ENCODE data around the gene SLC16A3. TPM values are rescaled to one million over a fixed set of nuclear protein-coding genes. Genes with fewer than 3 reads are reported as not detected.

The SLC16A3 gene
- total and polyA plus RNA-seq, 2 donors (not counting 1 experiment from before 2014, with no cell fraction given) = 14.9 to 65.7 TPM

GRCh38 chr17:82193520-82194220 is 35.2 kb upstream of the SLC16A3 start:
- peaks cover 6 to 7% of the 10 kb centered on the region in 2 donors for H3K4me1 ChIP-seq (ENCODE audit: control insufficient read depth in 2 of 2, insufficient read depth in 2 of 2, low read length in 2 of 2)
- Mint-ChIP-seq H3K4me1 (peaks cover 13% of the 10 kb centered on the region), H3K9me3 (ENCODE audit: insufficient read depth) (no peaks in the 10 kb centered on the region), H3K27ac (no peak overlapping the region), H3K4me3 (no peak overlapping the region), H3K27me3 (no peaks in the 10 kb centered on the region)
- ChIA-PET CTCF (interaction anchor here (0.6 kb wide), 1 partner anchor 159 kb away, joined by 4 read pairs; no protein-coding TSS in a partner anchor), POLR2A (no interaction called here)
- H3K4me2 ChIP-seq (replicated peaks; ENCODE audit: low read depth, low read length, poor library complexity, severe bottlenecking) = no peak overlapping the region
- peaks cover 3% of the 10 kb centered on the region for H3K79me2 ChIP-seq (ENCODE audit: control insufficient read depth, insufficient read depth, low read length)
- no peaks in the 10 kb centered on the region for H3K9me3 ChIP-seq (ENCODE audit: control extremely low read depth in 1 of 3, control insufficient read depth in 2 of 3, insufficient read depth in 1 of 3, low read length in 2 of 3)
- ATAC-seq (ENCODE audit: low read depth) (no peak), DNase-seq (no peak)
- no peaks in the 10 kb centered on the region for H4K20me1 ChIP-seq (ENCODE audit: control insufficient read depth, insufficient read depth, low read length, poor library complexity, severe bottlenecking)
- intact Hi-C loops (cut with micrococcal nuclease) = no loop called here
- no peaks in the 10 kb centered on the region for H3K27me3 ChIP-seq (replicated peaks in 1 of 4; ENCODE audit: control extremely low read depth in 1 of 4, control insufficient read depth in 3 of 4, insufficient read depth in 4 of 4, low read length in 3 of 4)
- no peak overlapping the region for H3K4me3 ChIP-seq (ENCODE audit: control extremely low read depth in 1 of 5, extremely low read depth in 1 of 5, insufficient read depth in 1 of 5, low read depth in 2 of 5, low read length in 4 of 5)
- H3K36me3 ChIP-seq (replicated peaks in 1 of 2; ENCODE audit: control extremely low read depth in 1 of 2, control insufficient read depth in 1 of 2, extremely low read depth in 1 of 2, insufficient read depth in 2 of 2, low read length in 1 of 2) = no peaks in the 10 kb centered on the region
- H3K27ac ChIP-seq (ENCODE audit: low read length in 2 of 2) = no peak overlapping the region
- TF ChIP-seq EZH2 (IDR thresholded peaks at IDR 0.05; ENCODE audit: borderline replicate concordance, insufficient read depth, low read depth, low read length, poor library complexity, severe bottlenecking) (no peak), CTCF (IDR thresholded peaks at IDR 0.05) (no peak)
- no peak overlapping the region for H3K9ac ChIP-seq (ENCODE audit: low read length)
- WGBS (ENCODE audit: insufficient coverage) = 94% methylated on average over 15 of the region's 16 CpGs
- H2AFZ ChIP-seq (ENCODE audit: insufficient read depth, low read depth, low read length, poor library complexity, severe bottlenecking) = no peak overlapping the region

GRCh38 chr17:82194765-82195164 is 34.1 kb upstream of the SLC16A3 start:
- Histone ChIP-seq H2AFZ (ENCODE audit: insufficient read depth, low read depth, low read length, poor library complexity, severe bottlenecking) (no peak overlapping the region), H3K27me3 (replicated peaks in 1 of 4; ENCODE audit: control extremely low read depth in 1 of 4, control insufficient read depth in 3 of 4, insufficient read depth in 4 of 4, low read length in 3 of 4) (no peaks in the 10 kb centered on the region), H3K4me1 (ENCODE audit: control insufficient read depth in 2 of 2, insufficient read depth in 2 of 2, low read length in 2 of 2) (peaks cover 6 to 7% of the 10 kb centered on the region in 2 donors), H3K9me3 (ENCODE audit: control extremely low read depth in 1 of 3, control insufficient read depth in 2 of 3, insufficient read depth in 1 of 3, low read length in 2 of 3) (no peaks in the 10 kb centered on the region), H3K36me3 (replicated peaks in 1 of 2; ENCODE audit: control extremely low read depth in 1 of 2, control insufficient read depth in 1 of 2, extremely low read depth in 1 of 2, insufficient read depth in 2 of 2, low read length in 1 of 2) (no peaks in the 10 kb centered on the region), H4K20me1 (ENCODE audit: control insufficient read depth, insufficient read depth, low read length, poor library complexity, severe bottlenecking) (no peaks in the 10 kb centered on the region), H3K4me2 (replicated peaks; ENCODE audit: low read depth, low read length, poor library complexity, severe bottlenecking) (no peak overlapping the region), H3K27ac (ENCODE audit: low read length in 2 of 2) (no peak overlapping the region), H3K79me2 (ENCODE audit: control insufficient read depth, insufficient read depth, low read length) (peaks cover 3% of the 10 kb centered on the region), H3K4me3 (ENCODE audit: control extremely low read depth in 1 of 5, extremely low read depth in 1 of 5, insufficient read depth in 1 of 5, low read depth in 2 of 5, low read length in 4 of 5) (no peak overlapping the region), H3K9ac (ENCODE audit: low read length) (no peak overlapping the region)
- CTCF ChIA-PET = no interaction called here
- intact Hi-C loops (cut with micrococcal nuclease) = no loop called here
- peaks cover 15% of the 10 kb centered on the region for H3K4me1 Mint-ChIP-seq
- H3K27ac Mint-ChIP-seq = no peak overlapping the region
- no peak for DNase-seq
- H3K4me3 Mint-ChIP-seq = no peak overlapping the region
- H3K9me3 Mint-ChIP-seq (ENCODE audit: insufficient read depth) = no peaks in the 10 kb centered on the region
- TF ChIP-seq CTCF (IDR thresholded peaks at IDR 0.05) (no peak), EZH2 (IDR thresholded peaks at IDR 0.05; ENCODE audit: borderline replicate concordance, insufficient read depth, low read depth, low read length, poor library complexity, severe bottlenecking) (no peak)
- WGBS (ENCODE audit: insufficient coverage) = 96% methylated on average over 16 of the region's 16 CpGs
- no peaks in the 10 kb centered on the region for H3K27me3 Mint-ChIP-seq
- ATAC-seq (ENCODE audit: low read depth) = no peak
- POLR2A ChIA-PET = interaction anchor here (0.7 kb wide), 1 partner anchor 1776 kb away, joined by 4 read pairs; no protein-coding TSS in a partner anchor

Measured in B cell (primary cell).